Colonic mucosa (tissue), 4 donors: ENCODE measurements around the gene MGRN1. TPM values are rescaled to one million over a fixed set of nuclear protein-coding genes. Genes with fewer than 3 reads are reported as not detected.

Source experiments
- DNase-seq: peaks from one replicate; pipeline ENCODE4 v3.0.0-alpha.2; 2020
- H3K27ac ChIP-seq: fragments of 200-600 bp; one replicate; pipeline ENCODE4 v1.8.0; 2021
- H3K27me3 ChIP-seq: fragments of 200-600 bp; one replicate; pipeline ENCODE4 v1.8.0; 2021
- H3K36me3 ChIP-seq: fragments of 200-600 bp; one replicate; pipeline ENCODE4 v1.8.0; 2021
- H3K4me1 ChIP-seq: fragments of 200-600 bp; one replicate; pipeline ENCODE4 v1.8.0; 2021; ENCODE audit warnings: mild to moderate bottlenecking
- H3K4me3 ChIP-seq: fragments of 200-600 bp; one replicate; pipeline ENCODE4 v1.8.0; 2021
- H3K9ac ChIP-seq, 2 donors: one replicate each; pipeline ENCODE4 v1.7.0; 2013; ENCODE audit warnings: control low read depth in 2 of 2, low read depth in 2 of 2, low read length in 2 of 2
- H3K9me3 ChIP-seq: fragments of 200-600 bp; one replicate; pipeline ENCODE4 v1.8.0; 2021
- intact Hi-C: fragments of 100-400 bp; cut with DNase I; formaldehyde crosslinking; loops from one replicate; pipeline ENCODE4 v1.14.1; 2022
- total RNA-seq, 2 donors: library from RNA; stranded (reverse); fragmentation: NEBNext Ultra II Directional in 1 of 2; extraction: Animal tissue kit (Norgen Biotek cat#: 25700) in 1 of 2; gene quantifications; one replicate each; pipeline ENCODE4 v1.2.1, GENCODE V29; 2021
- TF ChIP-seq, protein P1 (sequence below): fragments of 200-600 bp; IDR thresholded peaks from one replicate; pipeline ENCODE4 v1.8.0; 2022; ENCODE audit warnings: antibody characterized with exemption, mild to moderate bottlenecking
- donor health status: healthy.
- donor health status: DM: no; HTN: no; CAD: no.
- donor health status: DM: no; HTN: no; CAD: no.

Gene MGRN1
- total RNA-seq, 2 donors from 2014 or later, result 75.2 to 79.3 TPM

DNA sequence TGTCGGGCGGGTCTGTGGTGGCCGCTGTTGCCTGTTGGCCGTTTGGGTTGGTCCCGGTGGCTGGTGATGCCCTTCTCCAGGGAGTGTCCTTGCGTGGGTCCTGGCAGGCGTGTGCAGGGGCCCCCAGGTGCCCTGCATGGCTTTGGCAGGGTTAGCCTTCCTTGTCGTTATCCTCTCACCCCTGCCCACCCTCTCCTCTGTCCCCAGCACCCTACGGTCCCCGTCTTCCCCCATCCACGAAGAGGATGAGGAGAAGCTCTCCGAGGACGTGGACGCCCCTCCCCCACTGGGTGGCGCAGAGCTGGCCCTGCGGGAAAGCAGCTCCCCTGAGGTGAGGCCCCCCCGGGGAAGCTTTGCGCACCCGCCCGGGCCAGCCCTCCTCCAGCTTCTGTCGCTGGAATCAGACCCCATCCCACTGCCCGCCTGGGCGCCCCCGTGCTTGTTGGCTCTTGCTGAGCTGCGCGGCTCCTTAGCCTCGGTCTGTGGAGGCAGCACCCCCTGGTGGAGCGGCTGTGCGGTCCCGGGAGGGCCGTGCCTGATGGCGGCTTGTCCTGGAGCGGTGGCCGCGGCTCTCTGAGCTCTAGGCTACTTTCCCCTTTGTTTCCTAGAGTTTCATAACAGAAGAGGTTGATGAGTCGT is 58.1 kb downstream of the MGRN1 start:
- Histone ChIP-seq H3K9me3 (no peaks in the 10 kb centered on the region), H3K9ac (no peak overlapping the region), H3K4me3 (no peak overlapping the region), H3K4me1 (peaks cover 6% of the 10 kb centered on the region), H3K27ac (no peak overlapping the region), H3K36me3 (peaks cover 9% of the 10 kb centered on the region), H3K27me3 (no peaks in the 10 kb centered on the region)
- intact Hi-C loops, result no loop called here
- TF ChIP-seq, protein P1, sequence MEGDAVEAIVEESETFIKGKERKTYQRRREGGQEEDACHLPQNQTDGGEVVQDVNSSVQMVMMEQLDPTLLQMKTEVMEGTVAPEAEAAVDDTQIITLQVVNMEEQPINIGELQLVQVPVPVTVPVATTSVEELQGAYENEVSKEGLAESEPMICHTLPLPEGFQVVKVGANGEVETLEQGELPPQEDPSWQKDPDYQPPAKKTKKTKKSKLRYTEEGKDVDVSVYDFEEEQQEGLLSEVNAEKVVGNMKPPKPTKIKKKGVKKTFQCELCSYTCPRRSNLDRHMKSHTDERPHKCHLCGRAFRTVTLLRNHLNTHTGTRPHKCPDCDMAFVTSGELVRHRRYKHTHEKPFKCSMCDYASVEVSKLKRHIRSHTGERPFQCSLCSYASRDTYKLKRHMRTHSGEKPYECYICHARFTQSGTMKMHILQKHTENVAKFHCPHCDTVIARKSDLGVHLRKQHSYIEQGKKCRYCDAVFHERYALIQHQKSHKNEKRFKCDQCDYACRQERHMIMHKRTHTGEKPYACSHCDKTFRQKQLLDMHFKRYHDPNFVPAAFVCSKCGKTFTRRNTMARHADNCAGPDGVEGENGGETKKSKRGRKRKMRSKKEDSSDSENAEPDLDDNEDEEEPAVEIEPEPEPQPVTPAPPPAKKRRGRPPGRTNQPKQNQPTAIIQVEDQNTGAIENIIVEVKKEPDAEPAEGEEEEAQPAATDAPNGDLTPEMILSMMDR, result no peak
- DNase-seq, result no peak

DNA sequence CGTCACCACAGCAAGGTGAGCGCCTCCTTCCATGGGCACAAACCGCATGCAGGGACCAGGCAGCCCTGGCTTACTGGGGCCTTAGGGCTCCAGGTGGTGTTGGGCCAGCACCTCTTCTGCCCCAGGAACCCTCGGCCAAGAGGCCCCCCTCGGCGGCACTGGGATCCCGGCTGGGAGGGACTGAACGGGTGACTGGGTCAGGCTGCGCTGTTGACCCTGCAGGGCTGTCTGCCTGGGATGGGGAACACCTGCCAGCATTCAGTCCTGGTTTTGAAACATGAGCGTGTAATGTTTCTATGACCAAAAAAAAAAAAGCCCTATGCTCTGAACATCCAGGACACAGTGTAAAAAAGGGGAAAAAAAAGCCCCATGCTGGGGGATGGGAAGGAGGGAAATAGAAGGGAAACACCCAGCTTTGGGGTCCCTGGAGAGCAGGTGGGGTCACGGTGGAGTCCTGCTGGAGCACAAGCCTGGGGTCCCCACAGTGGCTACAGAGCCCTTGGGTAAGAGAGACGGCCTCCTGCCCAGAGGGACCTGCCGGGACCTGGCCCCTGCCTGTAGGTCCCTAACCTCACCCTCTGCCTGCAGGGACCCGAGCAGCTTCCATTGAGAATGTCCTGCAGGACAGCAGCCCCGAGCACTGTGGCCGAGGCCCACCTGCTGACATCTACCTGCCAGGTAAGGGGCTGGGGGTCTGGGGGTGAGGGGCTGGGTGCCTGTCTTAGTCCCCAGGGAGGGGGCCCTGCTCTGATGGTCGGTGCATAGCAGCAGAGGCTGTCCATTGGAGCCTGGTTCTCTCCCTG is 58.8 kb downstream of the MGRN1 start:
- Histone ChIP-seq H3K9me3 (no peaks in the 10 kb centered on the region), H3K9ac (no peak overlapping the region), H3K4me1 (peaks cover 6% of the 10 kb centered on the region), H3K27me3 (no peaks in the 10 kb centered on the region), H3K4me3 (no peak overlapping the region), H3K27ac (no peak overlapping the region), H3K36me3 (peaks cover 9% of the 10 kb centered on the region)
- TF ChIP-seq, protein P1, result no peak
- DNase-seq, result no peak
- intact Hi-C loops, result no loop called here

DNA sequence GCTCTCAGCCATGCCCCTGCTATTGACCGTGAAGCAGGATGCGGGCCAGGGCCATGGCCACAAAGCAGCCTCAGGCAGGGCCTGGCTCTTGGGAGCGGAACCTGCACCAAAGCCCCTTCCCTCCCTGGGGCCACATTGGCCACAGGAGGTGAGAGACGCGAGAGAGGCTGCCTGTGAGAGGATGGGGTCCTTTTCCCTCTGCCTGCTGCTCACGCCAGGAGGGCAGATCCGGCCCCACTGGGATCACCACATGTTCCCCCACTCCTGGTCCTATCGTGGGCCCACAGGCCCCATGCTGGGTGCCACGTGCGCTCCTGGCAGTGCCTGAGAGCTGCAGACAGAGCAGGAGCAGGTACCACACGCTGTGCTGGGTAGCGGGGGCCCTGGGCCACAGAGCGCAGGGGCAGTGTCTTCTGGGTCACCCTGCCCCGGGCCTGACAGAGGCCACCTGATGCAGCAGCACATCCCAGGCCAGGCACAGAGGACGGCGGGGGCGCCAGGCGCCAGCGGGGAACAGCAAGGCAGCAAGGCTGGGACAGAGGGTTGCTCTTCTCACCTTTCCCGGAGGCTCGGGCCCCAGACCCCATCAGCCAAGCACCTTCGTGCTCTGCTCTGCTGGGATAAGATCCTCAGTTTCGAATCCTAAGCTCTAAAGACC is 59.6 kb downstream of the MGRN1 start:
- no peak for DNase-seq
- Histone ChIP-seq H3K9me3 (no peaks in the 10 kb centered on the region), H3K27me3 (no peaks in the 10 kb centered on the region), H3K4me3 (no peak overlapping the region), H3K27ac (no peak overlapping the region), H3K4me1 (no peaks in the 10 kb centered on the region), H3K9ac (no peak overlapping the region), H3K36me3 (peaks cover 9% of the 10 kb centered on the region)
- TF ChIP-seq, protein P1, result no peak
- intact Hi-C loops, result no loop called here

DNA sequence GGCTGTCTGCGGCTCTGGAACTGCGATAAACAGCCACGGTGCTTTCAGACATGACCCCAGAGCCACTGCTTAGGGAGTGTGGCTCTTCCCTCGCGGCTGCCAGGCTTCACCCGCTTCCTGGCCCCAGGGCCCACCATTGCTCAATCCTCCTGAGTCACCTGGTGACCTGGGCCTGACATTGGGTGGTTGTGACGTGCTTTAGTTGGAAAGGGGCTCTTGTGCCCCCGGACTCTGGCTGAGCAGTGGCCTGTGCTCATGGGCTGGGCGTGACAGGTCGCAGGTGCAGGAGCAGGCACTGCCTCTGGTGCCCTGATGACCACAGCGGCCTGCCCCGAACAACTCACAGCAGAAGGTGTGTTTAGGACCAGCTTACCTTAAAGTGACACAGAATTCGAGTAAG is 60.1 kb downstream of the MGRN1 start:
- intact Hi-C loops, result no loop called here
- H3K27me3 ChIP-seq, result no peaks in the 10 kb centered on the region
- H3K4me1 ChIP-seq, result no peaks in the 10 kb centered on the region
- H3K36me3 ChIP-seq, result peaks cover 9% of the 10 kb centered on the region
- TF ChIP-seq, protein P1, result no peak
- no peak overlapping the region for H3K9ac ChIP-seq
- H3K9me3 ChIP-seq, result no peaks in the 10 kb centered on the region
- no peak overlapping the region for H3K4me3 ChIP-seq
- H3K27ac ChIP-seq, result no peak overlapping the region
- no peak for DNase-seq

DNA sequence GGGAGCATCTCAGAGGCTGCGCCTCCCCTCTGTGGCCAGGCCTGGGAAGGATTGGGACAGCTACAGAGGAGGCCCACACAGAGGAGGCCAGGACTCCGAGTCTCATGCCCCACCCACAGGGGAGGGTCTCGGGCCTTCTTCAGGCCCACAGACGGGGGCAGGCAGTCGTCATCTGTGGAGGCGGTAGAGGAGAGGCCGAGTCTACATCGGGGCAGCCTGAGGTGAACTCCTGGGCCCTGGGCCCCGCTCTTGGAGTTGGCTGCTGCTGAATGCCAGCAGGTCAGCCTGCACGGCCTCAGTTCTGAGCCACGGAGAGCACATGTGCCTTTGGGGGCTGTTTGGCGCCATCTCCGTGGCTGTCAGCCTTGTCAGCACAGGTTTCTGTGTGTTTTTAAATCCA is 60.7 kb downstream of the MGRN1 start:
- Histone ChIP-seq H3K4me3 (no peak overlapping the region), H3K4me1 (no peaks in the 10 kb centered on the region), H3K9me3 (no peaks in the 10 kb centered on the region), H3K36me3 (peaks cover 9% of the 10 kb centered on the region), H3K27me3 (no peaks in the 10 kb centered on the region), H3K27ac (no peak overlapping the region), H3K9ac (no peak overlapping the region)
- intact Hi-C loops, result no loop called here
- DNase-seq, result no peak
- TF ChIP-seq, protein P1, result no peak
